PC-3 (cell line): Measurements from ENCODE around the gene RET. TPM values are rescaled to one million over a fixed set of nuclear protein-coding genes. Genes with fewer than 3 reads are reported as not detected.

Source experiments
- ATAC-seq: fragments of 200-7000 bp; cut with Tn5 transposase; 2 replicates; pipeline ENCODE4 v1.9.1; 2020; ENCODE audit warnings: mild to moderate bottlenecking, moderate library complexity
- BruUV-seq: library from RNA; stranded (reverse); fragments of 400-500 nt; replicated peaks from 2 replicates; lab custom pipeline; 2021; lab: Mats Ljungman, UMichigan
- CTCF ChIA-PET: fragments of 300-600 bp; sonication (Branson Sonifier 250); formaldehyde crosslinking; loops from one replicate; lab custom pipeline; 2022; ENCODE audit warnings: antibody characterized with exemption; lab: Charles Lee
- POLR2A ChIA-PET: fragments of 300-600 bp; sonication (Branson Sonifier 250); formaldehyde crosslinking; loops from one replicate; lab custom pipeline; 2022; ENCODE audit warnings: antibody characterized with exemption; ENCODE audit not compliant: unreplicated experiment; lab: Charles Lee
- DNase-seq: peaks from one replicate; pipeline ENCODE4 v3.0.0-alpha.2; 2015
- H2AFZ ChIP-seq: fragments of 300-600 bp; sonication (generic); 2 replicates; pipeline ENCODE4 v1.6.0; 2016; ENCODE audit warnings: antibody characterized with exemption, low read length
- H3F3A ChIP-seq: fragments of 300-600 bp; sonication (generic); one replicate; pipeline ENCODE4 v1.6.0; 2017; ENCODE audit warnings: antibody characterized with exemption, low read length, control low read depth, mild to moderate bottlenecking; ENCODE audit not compliant: unreplicated experiment
- H3K27ac ChIP-seq: fragments of 300-600 bp; sonication (generic); 2 replicates; pipeline ENCODE4 v1.5.1; 2016; ENCODE audit warnings: mild to moderate bottlenecking, low read length
- H3K27me3 ChIP-seq: fragments of 300-600 bp; sonication (generic); 2 replicates; pipeline ENCODE4 v1.6.1; 2016; ENCODE audit warnings: low read length, mixed read lengths
- H3K36me3 ChIP-seq: fragments of 300-600 bp; sonication (generic); 2 replicates; pipeline ENCODE4 v1.6.1; 2016; ENCODE audit warnings: low read depth, mixed run types, low read length, mixed read lengths
- H3K4me1 ChIP-seq: fragments of 300-600 bp; sonication (generic); 2 replicates; pipeline ENCODE4 v1.5.1; 2016; ENCODE audit warnings: low read length; ENCODE audit not compliant: insufficient read depth
- H3K4me2 ChIP-seq: fragments of 300-600 bp; sonication (generic); 2 replicates; pipeline ENCODE4 v1.6.0; 2016; ENCODE audit warnings: low read length
- H3K4me3 ChIP-seq: fragments of 300-600 bp; sonication (generic); 2 replicates; pipeline ENCODE4 v1.5.1; 2016; ENCODE audit warnings: mild to moderate bottlenecking, low read length, mixed read lengths
- H3K79me2 ChIP-seq: fragments of 300-600 bp; sonication (generic); 2 replicates; pipeline ENCODE4 v1.6.1; 2017; ENCODE audit warnings: low read length, mixed read lengths
- H3K9ac ChIP-seq: fragments of 300-600 bp; sonication (generic); 2 replicates; pipeline ENCODE4 v1.6.0; 2016; ENCODE audit warnings: mild to moderate bottlenecking, low read length
- H3K9me2 ChIP-seq: fragments of 300-600 bp; sonication (generic); replicated peaks from 2 replicates; pipeline ENCODE4 v1.6.1; 2016; ENCODE audit warnings: mixed run types, low read length, mixed read lengths
- H3K9me3 ChIP-seq: fragments of 300-600 bp; sonication (generic); 2 replicates; pipeline ENCODE4 v1.6.1; 2016; ENCODE audit warnings: low read length, mixed read lengths
- H4K20me1 ChIP-seq: fragments of 300-600 bp; sonication (generic); 2 replicates; pipeline ENCODE4 v1.6.1; 2016; ENCODE audit warnings: low read length, mixed read lengths
- EZH2 ChIP-seq: fragments of 300-600 bp; sonication (generic); IDR thresholded peaks from one replicate; pipeline ENCODE4 v1.6.1; 2017; ENCODE audit warnings: antibody characterized with exemption, mild to moderate bottlenecking, low read length; ENCODE audit not compliant: unreplicated experiment
- EZH2phosphoT487 ChIP-seq: fragments of 300-600 bp; sonication (generic); IDR thresholded peaks from 2 replicates; pipeline ENCODE4 v1.6.1; 2018; ENCODE audit warnings: mild to moderate bottlenecking, antibody characterized with exemption, low read length, borderline replicate concordance
- intact Hi-C: fragments of 100-400 bp; cut with micrococcal nuclease; formaldehyde crosslinking; loops from 2 replicates; pipeline ENCODE4 v1.9.0; 2023
- total RNA-seq: library from RNA; depleted of rRNA; stranded (reverse); fragments of >200 nt; gene quantifications from 2 replicates; pipeline ENCODE4 v1.2.3, GENCODE V29; 2014
- TF ChIP-seq, protein P1 (sequence below): fragments of 300-600 bp; sonication (generic); conservative IDR thresholded peaks from 2 replicates; pipeline ENCODE4 v1.5.1; 2017; ENCODE audit warnings: antibody characterized with exemption, low read depth, mild to moderate bottlenecking, low read length

Gene RET
- total RNA-seq, 1 experiment from 2014 or later: not detected

DNA sequence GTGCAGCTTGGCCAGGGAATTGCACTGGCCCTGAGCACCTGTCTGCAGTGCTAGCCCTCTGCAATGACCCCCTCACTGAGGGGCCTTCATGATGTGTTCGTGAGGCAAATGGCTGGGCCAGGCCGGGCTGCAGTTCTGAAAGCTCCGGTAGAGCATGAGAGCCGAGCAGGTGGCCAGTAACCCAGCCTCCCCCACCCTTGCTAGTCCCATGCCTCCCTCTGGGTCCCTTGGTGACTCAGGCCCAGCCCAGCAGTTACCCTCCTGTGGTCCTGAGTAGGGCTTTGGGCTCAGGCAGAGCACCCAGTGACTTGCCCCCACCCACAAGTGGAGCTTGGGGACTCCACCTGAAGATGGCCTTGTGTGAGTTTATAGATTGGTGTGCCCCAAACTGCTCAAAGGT is 45.2 kb downstream of the RET start:
- TF ChIP-seq EZH2 (no peak), EZH2phosphoT487 (no peak)
- TF ChIP-seq, protein P1, sequence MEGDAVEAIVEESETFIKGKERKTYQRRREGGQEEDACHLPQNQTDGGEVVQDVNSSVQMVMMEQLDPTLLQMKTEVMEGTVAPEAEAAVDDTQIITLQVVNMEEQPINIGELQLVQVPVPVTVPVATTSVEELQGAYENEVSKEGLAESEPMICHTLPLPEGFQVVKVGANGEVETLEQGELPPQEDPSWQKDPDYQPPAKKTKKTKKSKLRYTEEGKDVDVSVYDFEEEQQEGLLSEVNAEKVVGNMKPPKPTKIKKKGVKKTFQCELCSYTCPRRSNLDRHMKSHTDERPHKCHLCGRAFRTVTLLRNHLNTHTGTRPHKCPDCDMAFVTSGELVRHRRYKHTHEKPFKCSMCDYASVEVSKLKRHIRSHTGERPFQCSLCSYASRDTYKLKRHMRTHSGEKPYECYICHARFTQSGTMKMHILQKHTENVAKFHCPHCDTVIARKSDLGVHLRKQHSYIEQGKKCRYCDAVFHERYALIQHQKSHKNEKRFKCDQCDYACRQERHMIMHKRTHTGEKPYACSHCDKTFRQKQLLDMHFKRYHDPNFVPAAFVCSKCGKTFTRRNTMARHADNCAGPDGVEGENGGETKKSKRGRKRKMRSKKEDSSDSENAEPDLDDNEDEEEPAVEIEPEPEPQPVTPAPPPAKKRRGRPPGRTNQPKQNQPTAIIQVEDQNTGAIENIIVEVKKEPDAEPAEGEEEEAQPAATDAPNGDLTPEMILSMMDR: no peak
- ChIA-PET CTCF (interaction anchor here (0.7 kb wide), 1 partner anchor 1355 kb away, joined by 3 read pairs; no protein-coding TSS in a partner anchor), POLR2A (no interaction called here)
- no peaks in the 10 kb centered on the region for H3F3A ChIP-seq
- H3K9me3 ChIP-seq: no peaks in the 10 kb centered on the region
- H3K9me2 ChIP-seq: no peaks in the 10 kb centered on the region
- no peak for ATAC-seq
- no peaks in the 10 kb centered on the region for H4K20me1 ChIP-seq
- H3K79me2 ChIP-seq: no peaks in the 10 kb centered on the region
- no TSS peak for BruUV-seq
- H3K36me3 ChIP-seq: no peaks in the 10 kb centered on the region
- no peak overlapping the region for H2AFZ ChIP-seq
- intact Hi-C loops: no loop called here
- H3K9ac ChIP-seq: no peak overlapping the region
- no peak for DNase-seq
- no peak overlapping the region for H3K27ac ChIP-seq
- H3K4me1 ChIP-seq: no peaks in the 10 kb centered on the region
- no peak overlapping the region for H3K4me2 ChIP-seq
- no peak overlapping the region for H3K4me3 ChIP-seq
- H3K27me3 ChIP-seq: no peaks in the 10 kb centered on the region

DNA sequence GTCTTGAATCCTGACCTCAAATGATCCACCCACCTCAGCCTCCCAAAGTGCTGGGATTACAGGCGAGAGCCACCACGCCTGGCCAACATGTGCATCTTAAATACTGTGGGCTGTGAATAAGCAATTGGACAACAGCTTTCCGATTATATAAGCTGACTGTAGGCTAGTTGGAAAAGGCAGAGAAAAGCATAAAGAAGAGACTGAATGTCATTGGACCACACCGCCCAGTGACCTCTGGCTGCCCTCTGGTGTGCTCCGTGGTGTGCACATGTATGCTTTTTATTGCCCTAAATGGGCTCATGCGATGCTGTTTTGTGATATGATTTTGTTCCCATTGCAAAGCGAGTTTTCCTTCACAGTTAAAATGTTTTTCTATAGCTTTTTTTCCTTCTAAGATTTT is 46.0 kb downstream of the RET start:
- no peak for ATAC-seq
- Histone ChIP-seq H3K36me3 (no peaks in the 10 kb centered on the region), H3K9ac (no peak overlapping the region), H3K4me1 (no peaks in the 10 kb centered on the region), H3K9me2 (no peaks in the 10 kb centered on the region), H3K4me3 (no peak overlapping the region), H3K4me2 (no peak overlapping the region), H3K27ac (no peak overlapping the region), H3K27me3 (no peaks in the 10 kb centered on the region), H3K79me2 (no peaks in the 10 kb centered on the region), H3F3A (no peaks in the 10 kb centered on the region), H3K9me3 (no peaks in the 10 kb centered on the region), H4K20me1 (no peaks in the 10 kb centered on the region), H2AFZ (no peak overlapping the region)
- DNase-seq: no peak
- intact Hi-C loops: no loop called here
- POLR2A ChIA-PET: no interaction called here
- no TSS peak for BruUV-seq
- CTCF ChIA-PET: no interaction called here
- TF ChIP-seq, protein P1: no peak
- TF ChIP-seq EZH2phosphoT487 (no peak), EZH2 (no peak)

DNA sequence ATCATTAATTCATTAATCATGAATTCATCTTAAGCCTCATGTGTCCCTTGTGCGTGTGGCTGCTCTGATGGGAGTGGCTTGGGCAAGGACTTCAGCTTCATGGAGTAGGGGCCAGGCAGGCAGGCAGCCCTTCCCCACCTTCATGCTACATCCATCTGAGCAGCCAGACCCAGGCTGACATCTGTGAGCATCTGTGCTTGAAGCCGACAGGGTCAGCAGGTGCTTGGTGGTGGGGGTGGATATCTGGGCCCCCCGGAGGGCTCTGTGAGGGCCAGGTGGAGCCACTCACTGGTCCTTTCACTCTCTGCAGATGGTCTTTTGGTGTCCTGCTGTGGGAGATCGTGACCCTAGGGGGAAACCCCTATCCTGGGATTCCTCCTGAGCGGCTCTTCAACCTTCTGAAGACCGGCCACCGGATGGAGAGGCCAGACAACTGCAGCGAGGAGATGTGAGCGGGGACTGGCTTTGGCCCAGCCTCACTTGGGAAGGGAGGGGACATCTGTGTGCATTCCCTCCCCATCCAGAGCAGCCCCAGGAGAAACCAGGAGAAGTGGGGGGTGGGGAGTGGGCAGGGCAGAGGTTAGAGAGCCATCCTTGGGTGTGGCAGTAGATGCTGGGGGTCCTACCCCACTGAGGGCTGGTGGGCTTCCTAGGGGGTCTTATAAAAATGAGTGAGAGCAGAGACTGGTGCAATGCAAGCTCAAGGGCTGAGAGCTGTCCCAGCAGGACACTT is 46.7 kb downstream of the RET start:
- CTCF ChIA-PET: no interaction called here
- BruUV-seq: no TSS peak
- Histone ChIP-seq H3K4me3 (no peak overlapping the region), H3K36me3 (no peaks in the 10 kb centered on the region), H3F3A (no peaks in the 10 kb centered on the region), H3K27me3 (no peaks in the 10 kb centered on the region), H3K4me2 (no peak overlapping the region), H3K27ac (no peak overlapping the region), H3K4me1 (peaks cover under 1% of the 10 kb centered on the region; the same call in 1 of the 2 replicates), H2AFZ (no peak overlapping the region), H3K9me2 (no peaks in the 10 kb centered on the region), H3K79me2 (no peaks in the 10 kb centered on the region), H3K9ac (no peak overlapping the region), H3K9me3 (no peaks in the 10 kb centered on the region), H4K20me1 (no peaks in the 10 kb centered on the region)
- intact Hi-C loops: no loop called here
- no peak for ATAC-seq
- POLR2A ChIA-PET: no interaction called here
- TF ChIP-seq, protein P1: no peak
- TF ChIP-seq EZH2 (no peak), EZH2phosphoT487 (no peak)
- no peak for DNase-seq
